Gastrocnemius medialis (tissue), 4 donors: Measurements from ENCODE around the gene ZBTB7B. TPM values are rescaled to one million over a fixed set of nuclear protein-coding genes. Genes with fewer than 3 reads are reported as not detected.

ENCODE experiments used
- ATAC-seq, 2 donors: fragments of 150-250 bp; one replicate each; pipeline ENCODE4 v1.9.1; 2016
- DNase-seq, 2 donors: peaks; one replicate each; pipeline ENCODE4 v3.0.0-alpha.2; 2019
- H3K27ac ChIP-seq, 4 donors: fragments of 200-600 bp; sonication (generic); 1 replicate in 1 of 4; 2 replicates in 3 of 4; pipeline ENCODE4 v1.5.1; 2016 to 2018; ENCODE audit warnings: mild to moderate bottlenecking in 2 of 4, moderate library complexity in 1 of 4
- H3K27me3 ChIP-seq, 3 donors: fragments of 200-600 bp; sonication (generic) in 2 of 3; 1 replicate in 1 of 3; 2 replicates in 2 of 3; pipeline versions ENCODE4 v1.5.1 to v1.6.0; 2016 to 2019; ENCODE audit warnings: mild to moderate bottlenecking in 1 of 3, moderate library complexity in 1 of 3
- H3K36me3 ChIP-seq, 2 donors: fragments of 200-600 bp; sonication (generic) in 1 of 2; one replicate each; pipeline ENCODE4 v1.5.1; 2017 to 2018
- H3K4me1 ChIP-seq, 2 donors: fragments of 200-600 bp; sonication (generic) in 1 of 2; one replicate each; pipeline ENCODE4 v1.5.1; 2016 to 2017; ENCODE audit warnings: mild to moderate bottlenecking in 2 of 2
- H3K4me3 ChIP-seq, 4 donors: fragments of 200-600 bp; sonication (generic) in 3 of 4; 1 replicate in 1 of 4; 2 replicates in 3 of 4; pipeline ENCODE4 v1.5.1; 2016 to 2019; ENCODE audit warnings: mild to moderate bottlenecking in 2 of 4
- H3K9me3 ChIP-seq, 3 donors: fragments of 200-600 bp; sonication (generic) in 2 of 3; 1 replicate in 1 of 3; 2 replicates in 2 of 3; pipeline ENCODE4 v1.5.1; 2016 to 2019
- POLR2A ChIP-seq, 2 donors: fragments of 450-650 bp; IDR thresholded peaks; one replicate each; pipeline ENCODE4 v1.6.1; 2017; ENCODE audit warnings: antibody characterized with exemption in 2 of 2, mild to moderate bottlenecking in 2 of 2, moderate library complexity in 2 of 2
- in situ Hi-C, 4 donors: fragments of 200-750 bp; cut with MboI; loops; one replicate each; pipeline versions ENCODE4 v1.15.0 to v1.8.0; 2017; ENCODE audit warnings: low sequenced_read_pairs in 4 of 4
- intact Hi-C: fragments of 100-400 bp; cut with DNase I; formaldehyde crosslinking; loops from one replicate; pipeline ENCODE4 v1.15.1; 2023; ENCODE audit warnings: low total_unique reads
- total RNA-seq, 4 donors: library from RNA; depleted of rRNA; stranded (reverse); fragments of >200 nt; gene quantifications; one replicate each; pipeline versions ENCODE4 v1.1.0 to v1.2.3, GENCODE V29; 2016
- TF ChIP-seq, protein P1 (sequence below), 5 experiments: fragments of 450-650 bp in 3 of 5; fragments of 200-600 bp in 2 of 5; sonication (generic) in 2 of 5; IDR thresholded peaks in 4 of 5; conservative IDR thresholded peaks in 1 of 5; 1 replicate in 4 of 5; 2 replicates in 1 of 5; pipeline ENCODE4 v1.5.1; 2016 to 2019; ENCODE audit warnings: antibody characterized with exemption in 5 of 5, mild to moderate bottlenecking in 3 of 5, moderate library complexity in 3 of 5

Gene ZBTB7B
- total RNA-seq, 4 donors from 2014 or later: 61.3 to 100 (median 73.1) TPM

DNA sequence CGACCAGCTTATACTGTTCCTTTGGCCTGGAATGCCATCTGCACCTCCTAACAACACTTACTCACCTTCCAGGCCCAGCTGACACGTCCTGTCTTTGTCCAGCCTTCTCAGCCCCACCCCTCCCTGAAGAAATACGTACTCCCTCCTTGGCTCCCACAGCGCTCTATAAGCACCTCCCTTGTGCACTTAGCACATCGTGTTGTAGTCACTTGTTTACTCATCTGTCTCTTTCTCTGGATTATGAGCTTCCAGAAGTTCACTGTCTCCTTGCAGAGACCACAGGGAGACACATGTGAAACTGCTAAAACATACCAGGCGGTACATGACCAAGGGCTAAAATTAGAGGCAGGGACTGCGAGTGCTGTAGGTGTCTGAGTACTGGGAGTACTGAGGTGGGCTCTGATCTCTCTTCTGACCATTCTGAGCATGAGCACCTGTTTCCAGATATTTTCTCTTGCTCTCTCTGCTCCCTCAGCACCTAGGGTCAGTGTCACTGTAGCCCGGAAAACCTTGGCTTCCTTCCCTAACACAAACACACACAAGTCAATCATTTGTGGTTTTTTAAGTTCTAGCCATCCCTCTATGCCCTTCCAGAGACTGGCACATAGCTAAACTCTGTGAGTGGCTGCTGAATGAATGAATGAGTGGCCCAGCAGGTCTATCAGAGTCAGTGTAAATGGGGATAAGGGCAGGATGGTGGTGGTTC lies 36.2 kb downstream of the ZBTB7B start:
- TF ChIP-seq POLR2A (IDR thresholded peaks at IDR 0.05): no peak
- TF ChIP-seq, protein P1, sequence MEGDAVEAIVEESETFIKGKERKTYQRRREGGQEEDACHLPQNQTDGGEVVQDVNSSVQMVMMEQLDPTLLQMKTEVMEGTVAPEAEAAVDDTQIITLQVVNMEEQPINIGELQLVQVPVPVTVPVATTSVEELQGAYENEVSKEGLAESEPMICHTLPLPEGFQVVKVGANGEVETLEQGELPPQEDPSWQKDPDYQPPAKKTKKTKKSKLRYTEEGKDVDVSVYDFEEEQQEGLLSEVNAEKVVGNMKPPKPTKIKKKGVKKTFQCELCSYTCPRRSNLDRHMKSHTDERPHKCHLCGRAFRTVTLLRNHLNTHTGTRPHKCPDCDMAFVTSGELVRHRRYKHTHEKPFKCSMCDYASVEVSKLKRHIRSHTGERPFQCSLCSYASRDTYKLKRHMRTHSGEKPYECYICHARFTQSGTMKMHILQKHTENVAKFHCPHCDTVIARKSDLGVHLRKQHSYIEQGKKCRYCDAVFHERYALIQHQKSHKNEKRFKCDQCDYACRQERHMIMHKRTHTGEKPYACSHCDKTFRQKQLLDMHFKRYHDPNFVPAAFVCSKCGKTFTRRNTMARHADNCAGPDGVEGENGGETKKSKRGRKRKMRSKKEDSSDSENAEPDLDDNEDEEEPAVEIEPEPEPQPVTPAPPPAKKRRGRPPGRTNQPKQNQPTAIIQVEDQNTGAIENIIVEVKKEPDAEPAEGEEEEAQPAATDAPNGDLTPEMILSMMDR (IDR thresholded peaks at IDR 0.05 in 4 of 5, conservative IDR thresholded peaks at IDR 0.05 in 1 of 5): no peak
- Histone ChIP-seq H3K4me1 (peaks cover 0 to 10% of the 10 kb centered on the region in 2 donors), H3K4me3 (no peak overlapping the region), H3K36me3 (no peaks in the 10 kb centered on the region), H3K9me3 (no peaks in the 10 kb centered on the region), H3K27me3 (no peaks in the 10 kb centered on the region), H3K27ac (peak overlapping the region; percentile 22 to 81 (median 48))
- intact Hi-C loops (no loop called here), in situ Hi-C loops (no loop called here)
- ATAC-seq: peak; percentile 63 to 92
- DNase-seq: peak in 1 of 2 donors; percentile 45

DNA sequence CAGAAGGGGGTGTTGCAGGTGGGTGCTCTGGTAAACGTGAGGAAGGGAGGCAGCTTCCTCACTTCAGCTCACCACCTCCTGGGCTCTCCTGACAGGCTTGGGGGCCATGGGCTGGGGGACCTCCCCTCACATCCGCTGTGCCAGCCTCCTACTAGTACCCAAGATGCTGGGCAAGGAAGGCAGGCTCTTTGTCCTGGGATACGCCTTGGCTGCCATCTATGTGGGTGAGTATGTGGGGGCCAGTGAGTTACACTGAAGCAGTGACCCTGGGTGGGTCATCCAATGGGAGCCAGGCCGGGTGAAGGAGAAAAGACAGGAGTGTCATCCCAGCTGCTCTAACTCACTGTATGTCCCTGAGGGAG lies 36.7 kb downstream of the ZBTB7B start:
- ATAC-seq (no peak), DNase-seq (no peak)
- peaks cover 0 to 10% of the 10 kb centered on the region in 2 donors for H3K4me1 ChIP-seq
- in situ Hi-C loops (no loop called here), intact Hi-C loops (no loop called here)
- no peak overlapping the region for H3K4me3 ChIP-seq
- H3K36me3 ChIP-seq: no peaks in the 10 kb centered on the region
- TF ChIP-seq POLR2A (IDR thresholded peaks at IDR 0.05): no peak
- TF ChIP-seq, protein P1 (IDR thresholded peaks at IDR 0.05 in 4 of 5, conservative IDR thresholded peaks at IDR 0.05 in 1 of 5): no peak
- H3K9me3 ChIP-seq: no peaks in the 10 kb centered on the region
- H3K27ac ChIP-seq: peak overlapping the region; percentile 22 to 81 (median 48)
- no peaks in the 10 kb centered on the region for H3K27me3 ChIP-seq

GRCh38 chr1:155040358-155041093 lies 37.9 kb downstream of the ZBTB7B start:
- Histone ChIP-seq H3K4me1 (peaks cover 9 to 14% of the 10 kb centered on the region in 2 donors), H3K4me3 (no peak overlapping the region), H3K27ac (no peak overlapping the region), H3K9me3 (no peaks in the 10 kb centered on the region), H3K27me3 (no peaks in the 10 kb centered on the region), H3K36me3 (no peaks in the 10 kb centered on the region)
- intact Hi-C loops (no loop called here), in situ Hi-C loops (no loop called here)
- TF ChIP-seq, protein P1 (IDR thresholded peaks at IDR 0.05 in 4 of 5, conservative IDR thresholded peaks at IDR 0.05 in 1 of 5): no peak
- no peak for TF ChIP-seq POLR2A (IDR thresholded peaks at IDR 0.05)
- DNase-seq: no peak
- no peak for ATAC-seq

DNA sequence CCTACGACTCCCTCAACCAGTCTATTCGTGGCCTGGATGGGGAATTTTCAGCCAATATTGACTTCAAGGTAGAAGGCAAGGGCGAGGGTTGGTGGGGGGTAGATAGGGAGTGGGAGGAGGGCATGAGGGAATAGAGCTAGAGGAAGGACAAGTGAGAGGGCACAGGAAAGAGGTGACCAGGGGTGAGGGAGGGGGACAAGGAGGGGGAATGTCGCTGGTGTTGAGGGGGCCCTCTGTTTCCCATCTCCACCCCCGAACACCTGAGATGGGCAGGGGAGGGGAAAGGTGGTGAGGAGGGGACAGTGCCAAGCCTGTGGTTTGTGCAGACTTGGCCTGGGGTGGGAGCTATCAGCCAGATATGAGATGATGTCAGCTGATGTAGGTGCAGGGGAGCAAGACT lies 40.2 kb downstream of the ZBTB7B start:
- TF ChIP-seq POLR2A (IDR thresholded peaks at IDR 0.05): no peak
- TF ChIP-seq, protein P1 (IDR thresholded peaks at IDR 0.05 in 4 of 5, conservative IDR thresholded peaks at IDR 0.05 in 1 of 5): no peak
- H3K4me3 ChIP-seq: no peak overlapping the region
- intact Hi-C loops: no loop called here
- peaks cover 9 to 14% of the 10 kb centered on the region in 2 donors for H3K4me1 ChIP-seq
- ATAC-seq (no peak), DNase-seq (no peak)
- H3K27ac ChIP-seq: no peak overlapping the region
- no peaks in the 10 kb centered on the region for H3K36me3 ChIP-seq
- no peaks in the 10 kb centered on the region for H3K9me3 ChIP-seq
- in situ Hi-C loops: no loop called here
- no peaks in the 10 kb centered on the region for H3K27me3 ChIP-seq
